Left ventricle myocardium inferior (tissue), 1 donor: ENCODE measurements around the gene CCDC3. TPM values are rescaled to one million over a fixed set of nuclear protein-coding genes. Genes with fewer than 3 reads are reported as not detected.

Experiments
- DNase-seq: peaks from one replicate; pipeline ENCODE4 v3.0.0-alpha.2; 2020
- H3K27ac ChIP-seq: fragments of 200-600 bp; replicated peaks from 2 replicates; pipeline ENCODE4 v1.8.0; 2021
- H3K27me3 ChIP-seq: fragments of 200-600 bp; 2 replicates; pipeline ENCODE4 v1.8.0; 2021; ENCODE audit warnings: low read depth
- H3K36me3 ChIP-seq: fragments of 200-600 bp; 2 replicates; pipeline ENCODE4 v1.8.0; 2021
- H3K4me1 ChIP-seq: fragments of 200-600 bp; 2 replicates; pipeline ENCODE4 v1.8.0; 2021
- H3K4me3 ChIP-seq: fragments of 200-600 bp; 2 replicates; pipeline ENCODE4 v1.8.0; 2021; ENCODE audit warnings: mild to moderate bottlenecking, moderate library complexity
- H3K9me3 ChIP-seq: fragments of 200-600 bp; replicated peaks from 2 replicates; pipeline ENCODE4 v1.8.0; 2021
- intact Hi-C: fragments of 100-400 bp; cut with micrococcal nuclease; formaldehyde crosslinking; loops from one replicate; pipeline ENCODE4 v1.11.0; 2022
- total RNA-seq: library from RNA; stranded (reverse); fragmentation: NEBNext Ultra II Directional; extraction: Animal tissue kit (Norgen Biotek cat#: 25700); gene quantifications from one replicate; pipeline ENCODE4 v1.2.1, GENCODE V29; 2021
- TF ChIP-seq, protein P1 (sequence below): fragments of 200-600 bp; IDR thresholded peaks from 2 replicates; pipeline ENCODE4 v1.8.0; 2021; ENCODE audit warnings: antibody characterized with exemption, mild to moderate bottlenecking, borderline replicate concordance
- donor health status: DM: no; HTN: yes; CAD: no; lungs with severe emphysema.

Gene CCDC3
- total RNA-seq, 1 donor from 2014 or later: 5.8 TPM

DNA sequence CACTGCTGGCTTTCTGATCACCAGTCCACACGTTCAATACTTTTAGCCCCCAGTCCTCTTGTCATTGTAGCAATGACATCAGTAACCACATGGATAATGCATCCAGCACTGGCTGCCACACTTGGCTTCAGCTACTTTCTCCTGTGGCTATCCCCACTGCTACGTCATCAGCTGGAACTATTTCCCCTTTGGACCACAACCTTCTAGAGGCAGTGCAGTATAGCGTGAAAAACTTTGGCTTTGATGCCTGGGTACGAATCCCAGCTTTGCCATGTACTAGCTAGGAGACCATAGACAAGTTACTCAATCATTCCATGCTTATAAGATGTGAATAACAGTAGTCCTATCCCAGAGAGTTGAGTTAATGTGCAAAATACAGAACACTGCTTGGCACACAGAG, 63.2 kb downstream of the CCDC3 start:
- DNase-seq: no peak
- Histone ChIP-seq H3K9me3 (peaks cover 13% of the 10 kb centered on the region), H3K27ac (no peak overlapping the region), H3K4me3 (no peak overlapping the region), H3K4me1 (peaks cover 6% of the 10 kb centered on the region), H3K36me3 (no peaks in the 10 kb centered on the region), H3K27me3 (peaks cover 16% of the 10 kb centered on the region)
- intact Hi-C loops: no loop called here
- TF ChIP-seq, protein P1, sequence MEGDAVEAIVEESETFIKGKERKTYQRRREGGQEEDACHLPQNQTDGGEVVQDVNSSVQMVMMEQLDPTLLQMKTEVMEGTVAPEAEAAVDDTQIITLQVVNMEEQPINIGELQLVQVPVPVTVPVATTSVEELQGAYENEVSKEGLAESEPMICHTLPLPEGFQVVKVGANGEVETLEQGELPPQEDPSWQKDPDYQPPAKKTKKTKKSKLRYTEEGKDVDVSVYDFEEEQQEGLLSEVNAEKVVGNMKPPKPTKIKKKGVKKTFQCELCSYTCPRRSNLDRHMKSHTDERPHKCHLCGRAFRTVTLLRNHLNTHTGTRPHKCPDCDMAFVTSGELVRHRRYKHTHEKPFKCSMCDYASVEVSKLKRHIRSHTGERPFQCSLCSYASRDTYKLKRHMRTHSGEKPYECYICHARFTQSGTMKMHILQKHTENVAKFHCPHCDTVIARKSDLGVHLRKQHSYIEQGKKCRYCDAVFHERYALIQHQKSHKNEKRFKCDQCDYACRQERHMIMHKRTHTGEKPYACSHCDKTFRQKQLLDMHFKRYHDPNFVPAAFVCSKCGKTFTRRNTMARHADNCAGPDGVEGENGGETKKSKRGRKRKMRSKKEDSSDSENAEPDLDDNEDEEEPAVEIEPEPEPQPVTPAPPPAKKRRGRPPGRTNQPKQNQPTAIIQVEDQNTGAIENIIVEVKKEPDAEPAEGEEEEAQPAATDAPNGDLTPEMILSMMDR: no peak

GRCh38 chr10:12937527-12937926, 64.0 kb downstream of the CCDC3 start:
- TF ChIP-seq, protein P1: no peak
- peaks cover 15% of the 10 kb centered on the region for H3K9me3 ChIP-seq
- peaks cover 16% of the 10 kb centered on the region for H3K27me3 ChIP-seq

GRCh38 chr10:12934777-12935176, 66.7 kb downstream of the CCDC3 start:
- DNase-seq: no peak
- Histone ChIP-seq H3K27me3 (peaks cover 16% of the 10 kb centered on the region), H3K4me1 (no peaks in the 10 kb centered on the region), H3K4me3 (no peak overlapping the region), H3K9me3 (peaks cover 15% of the 10 kb centered on the region), H3K27ac (no peak overlapping the region), H3K36me3 (no peaks in the 10 kb centered on the region)
- TF ChIP-seq, protein P1: no peak
- intact Hi-C loops: no loop called here

More at GRCh38 chr10:12937527-12937926, 64.0 kb downstream of the CCDC3 start:
- no peaks in the 10 kb centered on the region for H3K36me3 ChIP-seq
- no peak overlapping the region for H3K27ac ChIP-seq
- DNase-seq: no peak
- intact Hi-C loops: no loop called here
- H3K4me3 ChIP-seq: no peak overlapping the region
- H3K4me1 ChIP-seq: peaks cover 6% of the 10 kb centered on the region

GRCh38 chr10:12929381-12929780, 72.1 kb downstream of the CCDC3 start:
- Histone ChIP-seq H3K27me3 (no peaks in the 10 kb centered on the region), H3K4me3 (no peak overlapping the region), H3K9me3 (peaks cover 32% of the 10 kb centered on the region), H3K27ac (no peak overlapping the region), H3K36me3 (no peaks in the 10 kb centered on the region), H3K4me1 (no peaks in the 10 kb centered on the region)
- DNase-seq: no peak
- TF ChIP-seq, protein P1: no peak
- intact Hi-C loops: no loop called here

DNA sequence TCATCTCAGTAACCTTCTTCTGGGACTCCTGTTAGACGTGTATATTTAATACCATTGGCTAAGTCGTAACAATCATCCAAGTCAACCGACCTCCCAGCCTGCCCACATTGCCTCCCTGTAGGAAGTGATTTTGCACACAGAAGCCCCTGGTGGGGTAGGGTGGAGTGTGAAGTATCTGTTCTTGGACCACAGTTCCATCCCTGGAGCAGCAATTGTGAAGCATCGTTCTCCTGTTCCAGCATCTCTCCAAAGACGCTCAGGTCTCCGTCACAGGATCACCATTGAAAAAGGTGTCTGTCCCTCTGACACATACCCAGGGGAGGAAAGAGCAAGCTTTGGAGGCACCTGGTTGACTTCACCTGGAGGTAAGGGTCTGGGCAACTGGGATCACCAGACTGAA, 72.9 kb downstream of the CCDC3 start:
- no peaks in the 10 kb centered on the region for H3K4me1 ChIP-seq
- no peaks in the 10 kb centered on the region for H3K36me3 ChIP-seq
- TF ChIP-seq, protein P1: no peak
- peaks cover 24% of the 10 kb centered on the region for H3K9me3 ChIP-seq
- DNase-seq: no peak
- H3K4me3 ChIP-seq: no peak overlapping the region
- H3K27me3 ChIP-seq: peaks cover under 1% of the 10 kb centered on the region
- H3K27ac ChIP-seq: no peak overlapping the region
- intact Hi-C loops: no loop called here

DNA sequence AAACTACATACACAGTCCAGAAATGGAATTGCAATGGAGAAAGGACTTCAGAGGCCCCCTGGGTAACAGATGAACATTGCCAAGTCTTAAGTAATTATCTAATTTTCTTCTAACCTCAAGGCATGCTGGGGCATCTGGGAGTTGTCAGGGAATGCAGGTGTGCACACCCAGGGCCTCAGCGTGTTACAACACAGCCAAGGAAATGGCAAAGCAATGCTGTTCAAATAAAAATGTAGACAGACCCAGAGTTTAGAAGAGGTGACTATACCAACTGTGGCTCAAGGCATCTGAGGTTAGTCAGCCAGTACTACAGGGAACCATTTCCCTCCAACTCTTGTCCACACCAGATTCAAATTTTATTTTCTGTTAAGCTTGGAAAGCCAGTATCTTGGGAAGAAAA, 73.6 kb downstream of the CCDC3 start:
- TF ChIP-seq, protein P1: no peak
- H3K4me1 ChIP-seq: no peaks in the 10 kb centered on the region
- no peak overlapping the region for H3K27ac ChIP-seq
- no peak overlapping the region for H3K4me3 ChIP-seq
- peaks cover 7% of the 10 kb centered on the region for H3K27me3 ChIP-seq
- no peaks in the 10 kb centered on the region for H3K36me3 ChIP-seq
- peaks cover 19% of the 10 kb centered on the region for H3K9me3 ChIP-seq
- DNase-seq: no peak
- intact Hi-C loops: no loop called here
